Measurements from ENCODE around the gene EMP2. TPM values are rescaled to one million over a fixed set of nuclear protein-coding genes. Genes with fewer than 3 reads are reported as not detected.

Gene EMP2
- total RNA-seq, 1 donor from 2014 or later: 14.6 TPM

GRCh38 chr16:10617662-10618420 is 37.4 kb upstream of the EMP2 start:
- no peak overlapping the region for H3K27ac Mint-ChIP-seq (ENCODE audit: unreplicated experiment)
- H3K36me3 Mint-ChIP-seq (ENCODE audit: low read depth): no peaks in the 10 kb centered on the region
- H3K4me1 Mint-ChIP-seq (ENCODE audit: low read depth): peaks cover 5% of the 10 kb centered on the region
- H3K9me3 Mint-ChIP-seq (ENCODE audit: low read depth): no peaks in the 10 kb centered on the region
- no peak for DNase-seq (ENCODE audit: low spot score)
- no peak overlapping the region for H3K4me3 Mint-ChIP-seq (ENCODE audit: unreplicated experiment)
- no peak for TF ChIP-seq CTCF (IDR thresholded peaks at IDR 0.05)
- peaks cover 24% of the 10 kb centered on the region for H3K27me3 Mint-ChIP-seq (ENCODE audit: low read depth)

- no peaks in the 10 kb centered on the region for H3K9me3 Mint-ChIP-seq (ENCODE audit: low read depth)
- H3K4me3 Mint-ChIP-seq (ENCODE audit: unreplicated experiment): no peak overlapping the region
- peaks cover 5% of the 10 kb centered on the region for H3K4me1 Mint-ChIP-seq (ENCODE audit: low read depth)
- no peak overlapping the region for H3K27ac Mint-ChIP-seq (ENCODE audit: unreplicated experiment)
- H3K36me3 Mint-ChIP-seq (ENCODE audit: low read depth): no peaks in the 10 kb centered on the region
- no peak for TF ChIP-seq CTCF (IDR thresholded peaks at IDR 0.05)
- peaks cover 27% of the 10 kb centered on the region for H3K27me3 Mint-ChIP-seq (ENCODE audit: low read depth)
- no peak for DNase-seq (ENCODE audit: low spot score)
Measured at GRCh38 chr16:10616756-10617640, 36.6 kb upstream of the EMP2 start.

GRCh38 chr16:10616419-10616755 is 36.0 kb upstream of the EMP2 start:
- H3K27me3 Mint-ChIP-seq (ENCODE audit: low read depth): peaks cover 29% of the 10 kb centered on the region
- no peak overlapping the region for H3K4me3 Mint-ChIP-seq (ENCODE audit: unreplicated experiment)
- no peaks in the 10 kb centered on the region for H3K9me3 Mint-ChIP-seq (ENCODE audit: low read depth)
- H3K36me3 Mint-ChIP-seq (ENCODE audit: low read depth): no peaks in the 10 kb centered on the region
- TF ChIP-seq CTCF (IDR thresholded peaks at IDR 0.05): no peak
- H3K27ac Mint-ChIP-seq (ENCODE audit: unreplicated experiment): no peak overlapping the region
- H3K4me1 Mint-ChIP-seq (ENCODE audit: low read depth): peaks cover 5% of the 10 kb centered on the region
- no peak for DNase-seq (ENCODE audit: low spot score)

GRCh38 chr16:10614685-10615084 is 34.3 kb upstream of the EMP2 start:
- H3K4me1 Mint-ChIP-seq (ENCODE audit: low read depth): peaks cover 5% of the 10 kb centered on the region
- H3K36me3 Mint-ChIP-seq (ENCODE audit: low read depth): no peaks in the 10 kb centered on the region
- H3K9me3 Mint-ChIP-seq (ENCODE audit: low read depth): no peaks in the 10 kb centered on the region
- no peak overlapping the region for H3K4me3 Mint-ChIP-seq (ENCODE audit: unreplicated experiment)
- DNase-seq (ENCODE audit: low spot score): no peak
- H3K27ac Mint-ChIP-seq (ENCODE audit: unreplicated experiment): no peak overlapping the region
- no peak for TF ChIP-seq CTCF (IDR thresholded peaks at IDR 0.05)
- H3K27me3 Mint-ChIP-seq (ENCODE audit: low read depth): peaks cover 29% of the 10 kb centered on the region

- Mint-ChIP-seq H3K4me3 (ENCODE audit: unreplicated experiment) (no peak overlapping the region), H3K27me3 (ENCODE audit: low read depth) (peaks cover 29% of the 10 kb centered on the region), H3K9me3 (ENCODE audit: low read depth) (no peaks in the 10 kb centered on the region), H3K4me1 (ENCODE audit: low read depth) (peaks cover 8% of the 10 kb centered on the region), H3K27ac (ENCODE audit: unreplicated experiment) (no peak overlapping the region), H3K36me3 (ENCODE audit: low read depth) (no peaks in the 10 kb centered on the region)
- DNase-seq (ENCODE audit: low spot score): no peak
- TF ChIP-seq CTCF (IDR thresholded peaks at IDR 0.05): no peak
Measured at GRCh38 chr16:10613785-10614485, 33.5 kb upstream of the EMP2 start.
